GM13977 (cell line): ENCODE data around the gene PACS2.

Experiments used
- DNase-seq: peaks from one replicate; pipeline ENCODE4 v3.0.0; 2012; ENCODE audit warnings: low spot score
- in situ Hi-C: fragments of 300-500 bp; cut with MboI; formaldehyde crosslinking; loops from one replicate; pipeline ENCODE4 v1.12.0; 2022; ENCODE audit warnings: low sequenced_read_pairs, low pct_unique_long_range_greater_than_20kb, mixed read lengths, inconsistent platforms; ENCODE audit not compliant: unreplicated experiment
- TF ChIP-seq, protein P1 (sequence below): IDR thresholded peaks from 2 replicates; pipeline ENCODE4 v1.5.1; 2012; ENCODE audit warnings: mild to moderate bottlenecking, control low read depth; ENCODE audit not compliant: insufficient read depth; ENCODE audit errors: extremely low read depth, missing control alignments

Gene PACS2

GRCh38 chr14:105388976-105389375 lies 74.4 kb downstream of the PACS2 start:
- in situ Hi-C loops = no loop called here
- TF ChIP-seq, protein P1, sequence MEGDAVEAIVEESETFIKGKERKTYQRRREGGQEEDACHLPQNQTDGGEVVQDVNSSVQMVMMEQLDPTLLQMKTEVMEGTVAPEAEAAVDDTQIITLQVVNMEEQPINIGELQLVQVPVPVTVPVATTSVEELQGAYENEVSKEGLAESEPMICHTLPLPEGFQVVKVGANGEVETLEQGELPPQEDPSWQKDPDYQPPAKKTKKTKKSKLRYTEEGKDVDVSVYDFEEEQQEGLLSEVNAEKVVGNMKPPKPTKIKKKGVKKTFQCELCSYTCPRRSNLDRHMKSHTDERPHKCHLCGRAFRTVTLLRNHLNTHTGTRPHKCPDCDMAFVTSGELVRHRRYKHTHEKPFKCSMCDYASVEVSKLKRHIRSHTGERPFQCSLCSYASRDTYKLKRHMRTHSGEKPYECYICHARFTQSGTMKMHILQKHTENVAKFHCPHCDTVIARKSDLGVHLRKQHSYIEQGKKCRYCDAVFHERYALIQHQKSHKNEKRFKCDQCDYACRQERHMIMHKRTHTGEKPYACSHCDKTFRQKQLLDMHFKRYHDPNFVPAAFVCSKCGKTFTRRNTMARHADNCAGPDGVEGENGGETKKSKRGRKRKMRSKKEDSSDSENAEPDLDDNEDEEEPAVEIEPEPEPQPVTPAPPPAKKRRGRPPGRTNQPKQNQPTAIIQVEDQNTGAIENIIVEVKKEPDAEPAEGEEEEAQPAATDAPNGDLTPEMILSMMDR = no peak
- DNase-seq = no peak

GRCh38 chr14:105389534-105389933 lies 75.0 kb downstream of the PACS2 start:
- in situ Hi-C loops = no loop called here
- DNase-seq = no peak
- TF ChIP-seq, protein P1 = no peak

- in situ Hi-C loops = no loop called here
- no peak for DNase-seq
- TF ChIP-seq, protein P1 = no peak
Measured at GRCh38 chr14:105389976-105390848, 75.7 kb downstream of the PACS2 start.

- in situ Hi-C loops = no loop called here
- DNase-seq = no peak
- TF ChIP-seq, protein P1 = no peak
Measured at GRCh38 chr14:105390849-105391500, 76.4 kb downstream of the PACS2 start.

DNA sequence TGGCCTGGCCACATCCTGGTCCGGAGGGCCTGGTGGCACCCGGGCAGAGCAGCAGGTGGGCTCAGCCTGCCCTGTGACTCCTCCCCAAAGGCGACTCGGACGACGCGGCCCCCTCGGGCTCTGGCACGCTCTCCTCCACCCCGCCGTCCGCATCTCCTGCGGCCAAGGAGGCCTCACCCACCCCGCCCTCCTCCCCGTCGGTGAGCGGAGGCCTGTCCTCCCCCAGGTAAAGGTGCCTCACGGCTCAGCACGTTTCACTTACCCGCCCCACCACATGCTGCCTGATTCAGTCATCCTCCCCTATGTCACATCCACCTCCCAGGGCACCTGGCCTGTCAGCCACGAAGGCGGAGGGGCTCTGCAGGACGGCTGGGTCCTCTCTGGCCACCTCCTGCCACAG lies 77.0 kb downstream of the PACS2 start:
- TF ChIP-seq, protein P1 = no peak
- in situ Hi-C loops = no loop called here
- no peak for DNase-seq

DNA sequence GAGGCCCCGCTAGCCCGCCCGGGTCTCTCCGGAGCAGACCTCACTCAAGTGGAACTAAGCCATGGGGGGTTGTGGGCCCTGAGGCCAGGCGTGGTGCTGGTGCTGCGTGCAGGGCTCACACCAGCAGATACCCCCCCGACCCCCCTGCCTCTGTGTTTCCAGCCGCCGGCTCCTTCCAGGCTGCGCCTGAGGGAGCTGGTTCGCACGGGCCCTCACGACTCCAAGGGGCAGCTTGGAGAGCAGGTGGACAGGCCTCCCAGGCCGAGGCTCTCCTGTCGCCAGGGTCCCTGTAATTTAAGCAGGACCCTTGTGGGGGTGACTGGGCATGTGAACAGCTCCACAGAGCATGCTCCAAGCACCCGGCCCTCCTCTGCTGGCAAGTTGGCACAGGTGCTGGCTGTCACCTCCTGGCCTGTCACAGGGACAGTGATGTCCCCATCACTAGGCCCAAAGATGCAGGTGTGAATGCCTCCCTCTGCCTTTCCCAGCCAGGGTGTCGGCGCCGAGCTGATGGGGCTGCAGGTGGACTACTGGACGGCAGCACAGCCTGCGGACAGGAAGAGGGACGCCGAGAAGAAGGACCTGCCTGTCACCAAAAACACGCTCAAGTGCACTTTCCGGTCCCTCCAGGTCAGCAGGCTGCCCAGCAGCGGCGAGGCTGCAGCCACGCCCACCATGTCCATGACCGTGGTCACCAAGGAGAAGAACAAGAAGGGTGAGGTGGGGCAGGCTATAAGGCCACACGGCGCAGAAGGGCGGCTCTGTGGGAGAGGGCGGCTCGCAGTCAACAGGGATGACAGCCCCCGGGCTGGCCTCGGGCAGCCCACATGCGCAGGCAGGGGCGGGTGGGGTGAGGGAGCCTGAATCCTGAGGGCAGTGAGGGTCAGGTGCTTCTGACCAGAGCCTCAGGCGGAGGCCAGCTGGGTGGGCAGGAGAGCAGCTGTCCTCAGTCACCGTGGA lies 77.9 kb downstream of the PACS2 start:
- no peak for DNase-seq
- in situ Hi-C loops = no loop called here
- TF ChIP-seq, protein P1 = no peak
